ENCODE measurements around the gene DGKI. TPM values are rescaled to one million over a fixed set of nuclear protein-coding genes. Genes with fewer than 3 reads are reported as not detected.

DGKI gene
- total and polyA plus RNA-seq, 2 experiments from 2014 or later: 0.16 to 1.0 TPM

DNA sequence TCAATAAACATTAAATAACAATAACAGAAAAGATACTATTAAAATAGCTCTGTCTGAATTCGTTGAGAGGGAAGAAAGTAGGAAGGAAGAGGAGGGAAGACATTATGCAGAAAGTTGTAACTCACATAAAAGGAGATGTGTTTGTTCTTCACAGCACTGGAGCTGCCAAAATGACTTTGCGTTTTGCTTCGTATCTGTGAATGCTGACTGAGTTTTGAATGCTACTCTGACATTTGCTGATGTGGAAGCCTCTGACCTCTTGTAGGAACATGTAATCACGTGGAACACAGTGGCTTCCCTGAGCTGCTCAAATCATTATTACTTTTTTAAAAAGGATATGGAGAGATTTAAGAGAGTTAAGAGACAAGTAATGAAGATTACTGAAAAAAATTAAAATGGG lies 15.6 kb upstream of the DGKI start:
- H3K27me3 ChIP-seq (ENCODE audit: insufficient read depth): no peaks in the 10 kb centered on the region
- no peaks in the 10 kb centered on the region for H3K36me3 ChIP-seq (ENCODE audit: insufficient read depth)
- H3K4me3 ChIP-seq: no peak overlapping the region
- H3K4me1 ChIP-seq (ENCODE audit: insufficient read depth): peaks cover 6% of the 10 kb centered on the region; the same call in 1 of the 2 replicates
- no peak overlapping the region for H3K4me2 ChIP-seq
- Mint-ChIP-seq H3K27me3 (ENCODE audit: insufficient read depth, low read depth, poor library complexity) (no peaks in the 10 kb centered on the region), H3K9me3 (no peaks in the 10 kb centered on the region; the same call in 2 of the 3 replicates), H3K4me3 (no peak overlapping the region), H3K36me3 (ENCODE audit: low read depth) (peaks cover 20% of the 10 kb centered on the region; the same call in 2 of the 3 replicates), H3K4me1 (peaks cover 10% of the 10 kb centered on the region), H3K27ac (no peak overlapping the region)
- H2AFZ ChIP-seq: no peak overlapping the region
- TF ChIP-seq, protein P1, sequence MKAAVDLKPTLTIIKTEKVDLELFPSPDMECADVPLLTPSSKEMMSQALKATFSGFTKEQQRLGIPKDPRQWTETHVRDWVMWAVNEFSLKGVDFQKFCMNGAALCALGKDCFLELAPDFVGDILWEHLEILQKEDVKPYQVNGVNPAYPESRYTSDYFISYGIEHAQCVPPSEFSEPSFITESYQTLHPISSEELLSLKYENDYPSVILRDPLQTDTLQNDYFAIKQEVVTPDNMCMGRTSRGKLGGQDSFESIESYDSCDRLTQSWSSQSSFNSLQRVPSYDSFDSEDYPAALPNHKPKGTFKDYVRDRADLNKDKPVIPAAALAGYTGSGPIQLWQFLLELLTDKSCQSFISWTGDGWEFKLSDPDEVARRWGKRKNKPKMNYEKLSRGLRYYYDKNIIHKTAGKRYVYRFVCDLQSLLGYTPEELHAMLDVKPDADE (IDR thresholded peaks at IDR 0.05): no peak
- TF ChIP-seq JUNB (IDR thresholded peaks at IDR 0.05; ENCODE audit: unreplicated experiment) (no peak), EZH2 (IDR thresholded peaks at IDR 0.05; ENCODE audit: low read depth, unreplicated experiment) (no peak), ZNF114 (CRISPR knock-in tag; IDR thresholded peaks at IDR 0.05) (no peak), EZH2phosphoT487 (IDR thresholded peaks at IDR 0.05; ENCODE audit: unreplicated experiment) (no peak), POLR2AphosphoS5 (IDR thresholded peaks at IDR 0.05; ENCODE audit: low read depth) (no peak), STAT1 (IDR thresholded peaks at IDR 0.05; ENCODE audit: unreplicated experiment) (no peak), CREB1 (CRISPR knock-in tag; IDR thresholded peaks at IDR 0.05; ENCODE audit: low read depth) (no peak), ZNF331 (CRISPR knock-in tag; IDR thresholded peaks at IDR 0.05; ENCODE audit: low read depth) (no peak), NANOG (IDR thresholded peaks at IDR 0.05; ENCODE audit: borderline replicate concordance) (no peak)
- TF ChIP-seq, protein P2, sequence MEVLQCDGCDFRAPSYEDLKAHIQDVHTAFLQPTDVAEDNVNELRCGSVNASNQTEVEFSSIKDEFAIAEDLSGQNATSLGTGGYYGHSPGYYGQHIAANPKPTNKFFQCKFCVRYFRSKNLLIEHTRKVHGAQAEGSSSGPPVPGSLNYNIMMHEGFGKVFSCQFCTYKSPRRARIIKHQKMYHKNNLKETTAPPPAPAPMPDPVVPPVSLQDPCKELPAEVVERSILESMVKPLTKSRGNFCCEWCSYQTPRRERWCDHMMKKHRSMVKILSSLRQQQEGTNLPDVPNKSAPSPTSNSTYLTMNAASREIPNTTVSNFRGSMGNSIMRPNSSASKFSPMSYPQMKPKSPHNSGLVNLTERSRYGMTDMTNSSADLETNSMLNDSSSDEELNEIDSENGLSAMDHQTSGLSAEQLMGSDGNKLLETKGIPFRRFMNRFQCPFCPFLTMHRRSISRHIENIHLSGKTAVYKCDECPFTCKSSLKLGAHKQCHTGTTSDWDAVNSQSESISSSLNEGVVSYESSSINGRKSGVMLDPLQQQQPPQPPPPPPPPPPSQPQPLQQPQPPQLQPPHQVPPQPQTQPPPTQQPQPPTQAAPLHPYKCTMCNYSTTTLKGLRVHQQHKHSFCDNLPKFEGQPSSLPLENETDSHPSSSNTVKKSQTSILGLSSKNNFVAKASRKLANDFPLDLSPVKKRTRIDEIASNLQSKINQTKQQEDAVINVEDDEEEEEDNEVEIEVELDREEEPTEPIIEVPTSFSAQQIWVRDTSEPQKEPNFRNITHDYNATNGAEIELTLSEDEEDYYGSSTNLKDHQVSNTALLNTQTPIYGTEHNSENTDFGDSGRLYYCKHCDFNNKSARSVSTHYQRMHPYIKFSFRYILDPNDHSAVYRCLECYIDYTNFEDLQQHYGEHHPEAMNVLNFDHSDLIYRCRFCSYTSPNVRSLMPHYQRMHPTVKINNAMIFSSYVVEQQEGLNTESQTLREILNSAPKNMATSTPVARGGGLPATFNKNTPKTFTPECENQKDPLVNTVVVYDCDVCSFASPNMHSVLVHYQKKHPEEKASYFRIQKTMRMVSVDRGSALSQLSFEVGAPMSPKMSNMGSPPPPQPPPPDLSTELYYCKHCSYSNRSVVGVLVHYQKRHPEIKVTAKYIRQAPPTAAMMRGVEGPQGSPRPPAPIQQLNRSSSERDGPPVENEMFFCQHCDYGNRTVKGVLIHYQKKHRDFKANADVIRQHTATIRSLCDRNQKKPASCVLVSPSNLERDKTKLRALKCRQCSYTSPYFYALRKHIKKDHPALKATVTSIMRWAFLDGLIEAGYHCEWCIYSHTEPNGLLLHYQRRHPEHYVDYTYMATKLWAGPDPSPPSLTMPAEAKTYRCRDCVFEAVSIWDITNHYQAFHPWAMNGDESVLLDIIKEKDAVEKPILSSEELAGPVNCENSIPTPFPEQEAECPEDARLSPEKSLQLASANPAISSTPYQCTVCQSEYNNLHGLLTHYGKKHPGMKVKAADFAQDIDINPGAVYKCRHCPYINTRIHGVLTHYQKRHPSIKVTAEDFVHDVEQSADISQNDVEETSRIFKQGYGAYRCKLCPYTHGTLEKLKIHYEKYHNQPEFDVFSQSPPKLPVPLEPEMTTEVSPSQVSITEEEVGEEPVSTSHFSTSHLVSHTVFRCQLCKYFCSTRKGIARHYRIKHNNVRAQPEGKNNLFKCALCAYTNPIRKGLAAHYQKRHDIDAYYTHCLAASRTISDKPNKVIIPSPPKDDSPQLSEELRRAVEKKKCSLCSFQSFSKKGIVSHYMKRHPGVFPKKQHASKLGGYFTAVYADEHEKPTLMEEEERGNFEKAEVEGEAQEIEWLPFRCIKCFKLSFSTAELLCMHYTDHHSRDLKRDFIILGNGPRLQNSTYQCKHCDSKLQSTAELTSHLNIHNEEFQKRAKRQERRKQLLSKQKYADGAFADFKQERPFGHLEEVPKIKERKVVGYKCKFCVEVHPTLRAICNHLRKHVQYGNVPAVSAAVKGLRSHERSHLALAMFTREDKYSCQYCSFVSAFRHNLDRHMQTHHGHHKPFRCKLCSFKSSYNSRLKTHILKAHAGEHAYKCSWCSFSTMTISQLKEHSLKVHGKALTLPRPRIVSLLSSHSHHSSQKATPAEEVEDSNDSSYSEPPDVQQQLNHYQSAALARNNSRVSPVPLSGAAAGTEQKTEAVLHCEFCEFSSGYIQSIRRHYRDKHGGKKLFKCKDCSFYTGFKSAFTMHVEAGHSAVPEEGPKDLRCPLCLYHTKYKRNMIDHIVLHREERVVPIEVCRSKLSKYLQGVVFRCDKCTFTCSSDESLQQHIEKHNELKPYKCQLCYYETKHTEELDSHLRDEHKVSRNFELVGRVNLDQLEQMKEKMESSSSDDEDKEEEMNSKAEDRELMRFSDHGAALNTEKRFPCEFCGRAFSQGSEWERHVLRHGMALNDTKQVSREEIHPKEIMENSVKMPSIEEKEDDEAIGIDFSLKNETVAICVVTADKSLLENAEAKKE (CRISPR knock-in tag; IDR thresholded peaks at IDR 0.05): no peak
- TF ChIP-seq, protein P3, sequence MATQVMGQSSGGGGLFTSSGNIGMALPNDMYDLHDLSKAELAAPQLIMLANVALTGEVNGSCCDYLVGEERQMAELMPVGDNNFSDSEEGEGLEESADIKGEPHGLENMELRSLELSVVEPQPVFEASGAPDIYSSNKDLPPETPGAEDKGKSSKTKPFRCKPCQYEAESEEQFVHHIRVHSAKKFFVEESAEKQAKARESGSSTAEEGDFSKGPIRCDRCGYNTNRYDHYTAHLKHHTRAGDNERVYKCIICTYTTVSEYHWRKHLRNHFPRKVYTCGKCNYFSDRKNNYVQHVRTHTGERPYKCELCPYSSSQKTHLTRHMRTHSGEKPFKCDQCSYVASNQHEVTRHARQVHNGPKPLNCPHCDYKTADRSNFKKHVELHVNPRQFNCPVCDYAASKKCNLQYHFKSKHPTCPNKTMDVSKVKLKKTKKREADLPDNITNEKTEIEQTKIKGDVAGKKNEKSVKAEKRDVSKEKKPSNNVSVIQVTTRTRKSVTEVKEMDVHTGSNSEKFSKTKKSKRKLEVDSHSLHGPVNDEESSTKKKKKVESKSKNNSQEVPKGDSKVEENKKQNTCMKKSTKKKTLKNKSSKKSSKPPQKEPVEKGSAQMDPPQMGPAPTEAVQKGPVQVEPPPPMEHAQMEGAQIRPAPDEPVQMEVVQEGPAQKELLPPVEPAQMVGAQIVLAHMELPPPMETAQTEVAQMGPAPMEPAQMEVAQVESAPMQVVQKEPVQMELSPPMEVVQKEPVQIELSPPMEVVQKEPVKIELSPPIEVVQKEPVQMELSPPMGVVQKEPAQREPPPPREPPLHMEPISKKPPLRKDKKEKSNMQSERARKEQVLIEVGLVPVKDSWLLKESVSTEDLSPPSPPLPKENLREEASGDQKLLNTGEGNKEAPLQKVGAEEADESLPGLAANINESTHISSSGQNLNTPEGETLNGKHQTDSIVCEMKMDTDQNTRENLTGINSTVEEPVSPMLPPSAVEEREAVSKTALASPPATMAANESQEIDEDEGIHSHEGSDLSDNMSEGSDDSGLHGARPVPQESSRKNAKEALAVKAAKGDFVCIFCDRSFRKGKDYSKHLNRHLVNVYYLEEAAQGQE (IDR thresholded peaks at IDR 0.05; ENCODE audit: unreplicated experiment): no peak
- TF ChIP-seq, protein P4, sequence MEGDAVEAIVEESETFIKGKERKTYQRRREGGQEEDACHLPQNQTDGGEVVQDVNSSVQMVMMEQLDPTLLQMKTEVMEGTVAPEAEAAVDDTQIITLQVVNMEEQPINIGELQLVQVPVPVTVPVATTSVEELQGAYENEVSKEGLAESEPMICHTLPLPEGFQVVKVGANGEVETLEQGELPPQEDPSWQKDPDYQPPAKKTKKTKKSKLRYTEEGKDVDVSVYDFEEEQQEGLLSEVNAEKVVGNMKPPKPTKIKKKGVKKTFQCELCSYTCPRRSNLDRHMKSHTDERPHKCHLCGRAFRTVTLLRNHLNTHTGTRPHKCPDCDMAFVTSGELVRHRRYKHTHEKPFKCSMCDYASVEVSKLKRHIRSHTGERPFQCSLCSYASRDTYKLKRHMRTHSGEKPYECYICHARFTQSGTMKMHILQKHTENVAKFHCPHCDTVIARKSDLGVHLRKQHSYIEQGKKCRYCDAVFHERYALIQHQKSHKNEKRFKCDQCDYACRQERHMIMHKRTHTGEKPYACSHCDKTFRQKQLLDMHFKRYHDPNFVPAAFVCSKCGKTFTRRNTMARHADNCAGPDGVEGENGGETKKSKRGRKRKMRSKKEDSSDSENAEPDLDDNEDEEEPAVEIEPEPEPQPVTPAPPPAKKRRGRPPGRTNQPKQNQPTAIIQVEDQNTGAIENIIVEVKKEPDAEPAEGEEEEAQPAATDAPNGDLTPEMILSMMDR (conservative IDR thresholded peaks at IDR 0.05; ENCODE audit: low read depth in 2 of 2): no peak
- no peaks in the 10 kb centered on the region for H4K20me1 ChIP-seq (replicated peaks; ENCODE audit: insufficient read depth)
- H3F3A ChIP-seq (replicated peaks; ENCODE audit: low read depth): no peaks in the 10 kb centered on the region
- H3K27ac ChIP-seq (ENCODE audit: low read depth): no peak overlapping the region
- H3K79me2 ChIP-seq (replicated peaks; ENCODE audit: insufficient read depth): no peaks in the 10 kb centered on the region
- H3K9me2 ChIP-seq (ENCODE audit: insufficient read depth): no peaks in the 10 kb centered on the region; the same call in 1 of the 2 replicates
- DNase-seq (ENCODE audit: low spot score) (no peak), ATAC-seq (no peak)

Data from GM23338 (cell line).